Measurements from ENCODE around the gene CNTN5.
"Not testable (repeated sequence)": the region's sequence is repeated elsewhere in the genome, so short reads cannot be mapped to it uniquely, and the experiment has no call there.

The CNTN5 gene

GRCh38 chr11:100205926-100206325, 1185.2 kb downstream of the CNTN5 start:
- intact Hi-C loops (cut with DNase I): no loop called here
- no peak for DNase-seq

- intact Hi-C loops (cut with DNase I): no loop called here
- DNase-seq: no peak
Observed at GRCh38 chr11:100208207-100208606, 1187.5 kb downstream of the CNTN5 start.

- DNase-seq: no peak
- intact Hi-C loops (cut with DNase I): no loop called here
Observed at GRCh38 chr11:100214791-100215190, 1194.0 kb downstream of the CNTN5 start.

GRCh38 chr11:100220801-100221200, 1200.1 kb downstream of the CNTN5 start:
- intact Hi-C loops (cut with DNase I): no loop called here
- DNase-seq: peak in 1 of 42 donors; percentile 5

GRCh38 chr11:100221791-100222190, 1201.0 kb downstream of the CNTN5 start:
- intact Hi-C loops (cut with DNase I): no loop called here
- no peak for DNase-seq

- intact Hi-C loops (cut with DNase I): no loop called here
Observed at GRCh38 chr11:100224541-100225034, 1203.8 kb downstream of the CNTN5 start.

GRCh38 chr11:100229086-100229485, 1208.3 kb downstream of the CNTN5 start:
- intact Hi-C loops (cut with DNase I): no loop called here
- DNase-seq: no peak

More at GRCh38 chr11:100224541-100225034, 1203.8 kb downstream of the CNTN5 start:
- DNase-seq: no peak

GRCh38 chr11:100232006-100232405, 1211.3 kb downstream of the CNTN5 start:
- no peak for DNase-seq
- intact Hi-C loops (cut with DNase I): no loop called here

- intact Hi-C loops (cut with DNase I): no loop called here
- DNase-seq: no peak
Observed at GRCh38 chr11:100235085-100235484, 1214.3 kb downstream of the CNTN5 start.

GRCh38 chr11:100240025-100240539, 1219.3 kb downstream of the CNTN5 start:
- intact Hi-C loops (cut with DNase I): no loop called here
- no peak for DNase-seq

GRCh38 chr11:100247704-100248103, 1227.0 kb downstream of the CNTN5 start:
- intact Hi-C loops (cut with DNase I): no loop called here
- DNase-seq: no peak

- intact Hi-C loops (cut with DNase I); DNase-seq: not testable (repeated sequence)
Observed at GRCh38 chr11:100257238-100257803, 1236.6 kb downstream of the CNTN5 start.

GRCh38 chr11:100269516-100269915, 1248.8 kb downstream of the CNTN5 start:
- intact Hi-C loops (cut with DNase I): no loop called here

GRCh38 chr11:100273066-100273815, 1252.5 kb downstream of the CNTN5 start:
- intact Hi-C loops (cut with DNase I): no loop called here
- DNase-seq: no peak

More at GRCh38 chr11:100269516-100269915, 1248.8 kb downstream of the CNTN5 start:
- DNase-seq: no peak

- DNase-seq; intact Hi-C loops (cut with DNase I): not testable (repeated sequence)
Observed at GRCh38 chr11:100274466-100274865, 1253.7 kb downstream of the CNTN5 start.

GRCh38 chr11:100294748-100295147, 1274.0 kb downstream of the CNTN5 start:
- intact Hi-C loops (cut with DNase I): no loop called here
- DNase-seq: no peak

GRCh38 chr11:100296051-100296679, 1275.4 kb downstream of the CNTN5 start:
- intact Hi-C loops (cut with DNase I): no loop called here
- no peak for DNase-seq

GRCh38 chr11:100297516-100297915, 1276.8 kb downstream of the CNTN5 start:
- intact Hi-C loops (cut with DNase I): no loop called here
- no peak for DNase-seq

GRCh38 chr11:100302824-100303223, 1282.1 kb downstream of the CNTN5 start:
- no peak for DNase-seq
- intact Hi-C loops (cut with DNase I): no loop called here

- intact Hi-C loops (cut with DNase I): no loop called here
- no peak for DNase-seq
Observed at GRCh38 chr11:100303897-100304296, 1283.1 kb downstream of the CNTN5 start.

Measured in head of caudate nucleus (tissue), 42 donors.